ENCODE data around the gene TNFSF13B.

Gene TNFSF13B

GRCh38 chr13:108349269-108349668 is 79.8 kb downstream of the TNFSF13B start:
- DNase-seq (ENCODE audit: low read depth in 2 of 2): no peak

GRCh38 chr13:108350579-108350978 is 81.1 kb downstream of the TNFSF13B start:
- no peak for DNase-seq (ENCODE audit: low read depth in 2 of 2)

GRCh38 chr13:108352599-108352998 is 83.1 kb downstream of the TNFSF13B start:
- DNase-seq (ENCODE audit: low read depth in 2 of 2): no peak

GRCh38 chr13:108357228-108357627 is 87.7 kb downstream of the TNFSF13B start:
- DNase-seq (ENCODE audit: low read depth in 2 of 2): no peak

All from stimulated activated CD4-positive, alpha-beta T cell treated with anti-CD3 and anti-CD28 coated beads, Interleukin-12 subunit alpha, Interleukin-12 subunit beta, amount 100 ng/mL, for 24 hours (primary cell).